LNCAP (cell line): ENCODE measurements around the gene TRIM29.

Experiments used
- TF ChIP-seq, protein P1 (sequence below): fragments of 450-650 bp; IDR thresholded peaks from 2 replicates; pipeline ENCODE4 v1.5.1; 2017; ENCODE audit warnings: mild to moderate bottlenecking

Gene TRIM29

DNA sequence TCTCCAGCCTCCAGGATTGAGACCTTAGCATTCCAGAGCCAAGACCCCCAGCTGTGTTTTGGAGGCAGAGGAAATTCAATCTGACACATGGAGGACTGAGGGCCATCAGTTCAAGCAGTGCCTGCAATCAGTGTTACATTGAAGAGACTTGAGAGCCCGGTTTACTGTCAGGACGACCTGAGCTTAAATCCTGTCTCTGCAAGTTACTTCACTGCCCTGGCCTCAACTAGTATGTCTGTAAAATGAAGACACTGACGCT is 35.1 kb downstream of the TRIM29 start:
- TF ChIP-seq, protein P1, sequence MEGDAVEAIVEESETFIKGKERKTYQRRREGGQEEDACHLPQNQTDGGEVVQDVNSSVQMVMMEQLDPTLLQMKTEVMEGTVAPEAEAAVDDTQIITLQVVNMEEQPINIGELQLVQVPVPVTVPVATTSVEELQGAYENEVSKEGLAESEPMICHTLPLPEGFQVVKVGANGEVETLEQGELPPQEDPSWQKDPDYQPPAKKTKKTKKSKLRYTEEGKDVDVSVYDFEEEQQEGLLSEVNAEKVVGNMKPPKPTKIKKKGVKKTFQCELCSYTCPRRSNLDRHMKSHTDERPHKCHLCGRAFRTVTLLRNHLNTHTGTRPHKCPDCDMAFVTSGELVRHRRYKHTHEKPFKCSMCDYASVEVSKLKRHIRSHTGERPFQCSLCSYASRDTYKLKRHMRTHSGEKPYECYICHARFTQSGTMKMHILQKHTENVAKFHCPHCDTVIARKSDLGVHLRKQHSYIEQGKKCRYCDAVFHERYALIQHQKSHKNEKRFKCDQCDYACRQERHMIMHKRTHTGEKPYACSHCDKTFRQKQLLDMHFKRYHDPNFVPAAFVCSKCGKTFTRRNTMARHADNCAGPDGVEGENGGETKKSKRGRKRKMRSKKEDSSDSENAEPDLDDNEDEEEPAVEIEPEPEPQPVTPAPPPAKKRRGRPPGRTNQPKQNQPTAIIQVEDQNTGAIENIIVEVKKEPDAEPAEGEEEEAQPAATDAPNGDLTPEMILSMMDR = no peak

DNA sequence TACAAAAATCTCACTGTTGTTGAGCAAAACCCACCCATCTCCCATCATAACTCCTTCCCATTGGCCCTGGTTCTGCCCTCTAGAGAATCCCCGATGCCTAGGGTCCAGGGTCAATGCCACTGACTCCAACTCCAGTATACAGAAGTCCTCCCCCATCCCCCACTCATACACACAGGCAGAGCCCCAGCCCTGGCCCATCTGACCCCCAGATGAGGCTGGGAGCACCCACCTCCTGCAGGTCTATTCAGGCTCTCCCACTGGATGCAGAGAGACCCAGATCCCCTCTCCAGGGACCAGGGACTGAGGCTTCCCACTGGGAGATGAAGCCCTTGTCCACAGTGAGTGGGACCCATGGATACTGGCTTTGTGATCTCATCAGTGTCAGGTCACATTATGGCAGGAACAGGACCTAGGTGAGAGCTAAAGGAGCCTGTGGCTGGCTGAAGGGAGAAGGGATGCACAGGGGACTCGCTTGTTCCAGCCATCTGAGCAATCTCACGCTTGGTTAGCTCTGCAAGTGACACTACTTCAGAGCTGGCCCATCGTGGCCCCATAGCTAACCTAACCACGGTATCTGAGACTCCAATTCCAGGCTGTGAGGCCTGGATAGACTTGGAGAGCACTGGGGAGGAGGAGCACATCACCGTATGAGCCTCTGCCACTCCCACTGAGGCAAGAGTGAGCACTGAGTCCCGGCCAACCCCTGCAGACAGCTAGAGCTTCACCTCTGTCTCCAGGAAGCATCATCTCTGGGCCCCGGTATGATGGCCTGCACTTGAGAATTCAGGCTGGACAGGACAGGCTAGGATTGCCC is 35.7 kb downstream of the TRIM29 start:
- TF ChIP-seq, protein P1 = no peak

DNA sequence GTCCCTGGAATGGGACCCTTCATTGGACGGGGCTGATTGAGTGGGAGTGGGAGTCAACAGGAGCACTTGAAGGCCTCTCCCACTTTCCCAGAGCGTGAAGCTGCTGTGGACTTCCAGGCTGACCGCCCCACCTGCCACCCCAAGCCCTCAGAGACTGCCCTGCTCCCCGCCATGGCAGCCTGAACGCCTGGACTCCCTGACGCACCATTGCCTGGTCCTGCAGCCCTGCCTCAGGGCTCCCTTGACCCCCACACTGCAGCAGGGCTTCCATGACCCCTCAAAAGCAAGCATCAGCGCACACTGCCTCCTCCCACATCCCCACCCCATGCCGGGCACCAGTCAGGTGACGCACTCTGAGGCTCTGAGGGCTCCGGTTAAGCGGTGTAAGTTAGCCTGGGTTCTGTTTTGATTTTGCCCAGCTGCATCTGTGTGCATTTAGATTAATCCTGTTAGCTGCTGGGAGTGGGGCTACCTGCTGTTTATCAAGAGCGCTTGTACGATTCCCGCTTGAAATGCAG is 39.4 kb downstream of the TRIM29 start:
- TF ChIP-seq, protein P1 = no peak

DNA sequence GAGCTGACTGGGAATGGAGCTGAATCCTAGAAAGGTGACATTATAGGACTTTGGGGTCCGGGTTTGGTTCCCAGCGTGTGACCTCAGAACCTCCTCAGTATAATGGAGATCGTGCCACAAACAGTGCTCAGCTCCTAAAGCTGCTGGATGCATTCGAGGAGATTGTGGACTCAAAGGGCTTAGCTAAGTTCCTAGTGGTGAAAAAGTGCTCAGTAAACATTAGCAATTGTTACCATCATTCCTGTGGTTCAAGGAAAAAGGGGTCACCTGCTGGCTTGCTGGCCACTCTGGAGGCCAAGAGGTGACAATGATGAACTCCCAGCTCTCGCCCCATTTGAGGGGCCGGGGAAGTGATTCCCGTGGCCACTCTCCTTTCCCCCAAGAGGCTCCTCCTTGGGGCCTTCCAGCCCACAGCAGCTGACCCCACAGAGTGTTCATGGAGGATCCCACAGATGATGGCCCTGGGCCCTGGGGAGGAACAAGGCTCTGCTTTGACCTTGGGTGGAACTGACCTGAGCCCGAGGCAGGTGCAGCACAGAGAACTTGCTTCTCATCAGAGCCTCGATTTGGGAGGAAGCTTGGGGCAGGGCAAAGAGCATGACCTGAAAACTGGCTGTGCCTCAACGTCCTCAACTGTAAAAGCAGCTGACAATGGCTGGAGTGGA is 40.1 kb downstream of the TRIM29 start:
- TF ChIP-seq, protein P1 = no peak

DNA sequence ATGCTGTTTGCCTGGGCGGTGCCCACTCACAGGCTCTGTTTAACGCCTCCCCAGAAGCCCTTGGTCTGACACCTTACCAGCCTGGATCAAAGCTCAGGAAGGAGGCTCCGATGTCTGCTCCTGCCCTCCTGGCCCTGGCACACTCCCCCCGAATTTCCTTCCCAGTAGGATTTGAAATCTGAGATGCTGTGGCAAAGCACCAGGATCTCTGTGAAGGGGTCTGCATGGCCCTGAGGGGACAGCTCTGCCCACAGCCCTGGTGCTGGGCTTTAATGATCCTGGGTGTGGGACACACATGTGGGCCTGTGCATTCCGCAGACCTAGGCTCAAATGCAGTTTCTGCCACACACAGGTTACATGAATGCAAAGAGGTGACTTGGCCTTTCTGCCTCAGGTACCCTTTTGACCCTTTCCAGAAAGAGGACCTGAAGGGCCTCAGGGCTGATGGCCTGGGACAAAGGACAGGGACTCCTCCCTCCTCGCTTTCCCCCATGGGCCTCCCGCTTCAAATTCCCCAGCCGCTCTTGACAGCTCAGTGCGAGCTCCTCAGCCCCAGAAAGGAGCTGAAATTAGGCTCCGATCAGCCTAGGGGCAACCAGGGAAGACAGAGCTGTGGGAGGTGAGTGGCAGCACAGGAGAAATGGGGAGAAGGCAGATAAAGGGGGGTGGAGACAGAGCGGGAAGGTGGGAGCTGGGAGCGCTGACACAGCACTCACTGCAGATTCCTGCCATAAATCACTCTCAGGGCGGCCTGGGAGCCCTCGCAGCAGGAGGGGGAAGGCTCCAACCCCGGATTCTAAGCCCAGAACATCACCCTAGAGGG is 41.3 kb downstream of the TRIM29 start:
- TF ChIP-seq, protein P1 = no peak

DNA sequence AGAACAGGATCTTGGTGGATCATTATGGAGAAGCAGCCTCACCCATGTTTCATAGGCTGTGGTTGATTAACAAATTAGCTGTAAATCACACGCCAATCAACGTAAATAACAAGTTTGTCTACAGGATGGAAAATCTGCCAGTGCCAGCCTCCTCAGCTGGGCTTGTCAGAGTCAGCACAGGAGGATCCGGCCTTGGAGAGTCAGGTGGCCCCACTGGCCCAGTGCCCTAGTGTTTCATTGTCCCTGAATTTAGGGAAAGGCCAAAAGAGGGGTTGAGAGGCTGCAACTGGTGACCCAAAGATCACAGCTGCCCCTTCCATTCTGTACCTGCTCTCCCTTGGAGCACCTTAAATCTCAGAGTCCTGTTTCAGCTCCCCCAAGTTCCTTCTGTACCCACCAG is 42.4 kb downstream of the TRIM29 start:
- TF ChIP-seq, protein P1 = no peak

DNA sequence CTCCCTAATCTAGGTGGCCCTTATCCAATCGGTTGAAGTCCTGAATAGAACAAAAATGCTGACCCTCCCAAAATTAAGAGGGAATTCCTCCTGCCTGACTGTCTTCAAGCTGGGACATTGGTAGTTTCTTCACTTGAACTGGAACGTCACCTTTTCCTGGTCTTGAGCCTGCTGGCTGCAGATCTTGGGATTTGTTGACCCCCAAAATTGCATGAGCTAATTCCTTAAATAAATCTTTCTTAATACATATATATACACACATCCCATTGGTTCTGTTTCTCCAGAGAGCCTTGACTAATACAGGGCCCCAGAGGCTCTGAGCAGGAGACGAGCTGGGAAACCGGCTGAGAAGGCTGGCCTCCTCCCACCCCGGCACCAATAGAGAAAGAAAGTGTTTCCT is 46.2 kb downstream of the TRIM29 start:
- TF ChIP-seq, protein P1 = no peak
